Measurements from ENCODE around the gene TESK1. TPM values are rescaled to one million over a fixed set of nuclear protein-coding genes. Genes with fewer than 3 reads are reported as not detected.

TESK1 gene
- total and polyA plus RNA-seq, 2 of the 8 experiments (the other 6 are each of a cell fraction or from before 2014, with no cell fraction given): 13.5 to 13.9 TPM

- no peak for TF ChIP-seq SIX5 (IDR thresholded peaks at IDR 0.05; ENCODE audit: low read depth, low read length)
Measured at GRCh38 chr9:35650341-35651158, 45.5 kb downstream of the TESK1 start, which contains the start of gene SIT1 (continued).
